CMK (cell line): ENCODE data around the gene GRIK5.
"Not testable (repeated sequence)": the region's sequence is repeated elsewhere in the genome, so short reads cannot be mapped to it uniquely, and the experiment has no call there.

Source experiments
- DNase-seq: peaks from one replicate; pipeline ENCODE4 v3.0.0-alpha.2; 2010; ENCODE audit warnings: low read depth

The GRIK5 gene

GRCh38 chr19:42017040-42017439 lies 53.0 kb downstream of the GRIK5 start:
- no peak for DNase-seq

DNA sequence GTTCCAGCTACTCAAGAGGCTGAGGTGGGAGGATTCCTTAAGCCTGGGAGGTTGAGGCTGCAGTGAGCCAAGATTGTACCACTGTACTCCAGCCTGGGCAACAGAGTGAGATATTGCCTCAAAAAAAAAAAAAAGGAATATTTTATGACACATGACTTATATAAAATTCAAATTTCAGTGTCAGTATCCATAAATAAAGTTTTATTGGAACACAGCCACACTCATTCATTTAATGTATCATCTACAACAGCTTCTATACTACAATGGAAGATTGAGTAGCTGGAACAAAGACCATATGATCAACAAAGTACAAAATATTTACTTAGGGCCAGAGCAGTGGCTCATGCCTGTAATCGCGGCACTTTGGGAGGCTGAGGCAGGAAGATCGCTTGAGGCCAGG lies 57.3 kb downstream of the GRIK5 start:
- not testable (repeated sequence) for DNase-seq

- DNase-seq = peak; percentile 32
Observed at GRCh38 chr19:42010245-42011126, 59.5 kb downstream of the GRIK5 start.

GRCh38 chr19:42006569-42006968 lies 63.4 kb downstream of the GRIK5 start:
- no peak for DNase-seq

DNA sequence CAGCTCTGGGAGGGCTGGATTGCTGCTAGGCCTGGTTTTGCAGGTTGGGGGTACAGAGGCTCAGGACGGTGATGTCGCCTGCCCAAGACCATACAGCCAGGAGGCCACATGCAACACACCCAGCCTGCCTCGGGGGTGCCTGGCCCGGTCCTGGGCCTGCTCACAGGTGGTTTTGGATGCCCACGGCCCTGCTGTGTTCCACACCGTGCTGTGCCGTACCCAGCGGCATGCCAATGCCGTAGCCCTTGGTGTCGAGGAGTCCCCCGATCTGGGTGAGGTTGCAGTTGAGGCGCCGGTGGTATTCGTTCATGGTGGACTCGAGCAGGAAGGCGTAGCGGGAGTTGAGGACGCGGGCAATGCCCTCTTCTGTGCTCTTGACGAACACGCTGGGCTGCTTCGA lies 64.5 kb downstream of the GRIK5 start:
- DNase-seq = no peak

DNA sequence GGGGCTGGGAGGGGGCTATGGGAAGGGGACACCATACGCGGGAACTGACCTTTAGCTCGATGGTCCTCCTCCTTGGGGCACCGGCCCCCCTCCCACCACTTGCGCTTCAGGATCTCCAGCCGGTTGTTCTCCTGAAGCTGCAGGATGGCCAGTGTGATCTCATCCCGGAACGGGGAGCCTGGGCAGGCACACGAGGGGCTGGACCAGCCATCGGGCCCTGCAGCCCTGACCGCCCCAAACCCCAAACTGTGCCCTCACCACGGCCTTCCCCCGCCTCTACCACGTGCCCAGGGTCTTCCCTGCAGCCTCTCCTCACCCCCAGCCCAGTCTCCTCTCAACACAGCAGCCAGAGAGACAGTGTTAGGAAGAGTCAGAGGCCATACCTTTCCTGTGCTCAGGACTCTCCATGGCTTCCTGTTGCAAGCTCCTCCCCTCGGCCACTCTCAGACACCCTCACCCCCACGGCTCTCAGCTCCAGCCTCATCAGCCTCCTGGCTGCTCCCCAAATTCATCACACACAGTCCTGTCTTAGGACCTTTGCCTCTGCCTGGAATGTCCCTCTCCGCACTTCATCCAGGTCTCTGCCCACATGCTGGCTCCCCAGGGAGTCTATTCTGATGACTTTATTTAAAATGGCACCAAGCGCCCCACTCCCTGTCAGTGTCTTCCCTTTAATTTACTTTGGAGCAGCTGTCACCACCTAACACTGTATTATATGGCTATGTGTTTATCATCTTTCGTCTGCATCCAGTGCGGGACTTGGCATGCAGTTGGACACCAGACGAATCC lies 66.3 kb downstream of the GRIK5 start:
- DNase-seq = no peak

- no peak for DNase-seq
Observed at GRCh38 chr19:41999878-42000208, 70.2 kb downstream of the GRIK5 start.

GRCh38 chr19:41999071-41999877 lies 70.7 kb downstream of the GRIK5 start:
- DNase-seq = no peak

GRCh38 chr19:41998246-41999020 lies 71.6 kb downstream of the GRIK5 start:
- DNase-seq = no peak

DNA sequence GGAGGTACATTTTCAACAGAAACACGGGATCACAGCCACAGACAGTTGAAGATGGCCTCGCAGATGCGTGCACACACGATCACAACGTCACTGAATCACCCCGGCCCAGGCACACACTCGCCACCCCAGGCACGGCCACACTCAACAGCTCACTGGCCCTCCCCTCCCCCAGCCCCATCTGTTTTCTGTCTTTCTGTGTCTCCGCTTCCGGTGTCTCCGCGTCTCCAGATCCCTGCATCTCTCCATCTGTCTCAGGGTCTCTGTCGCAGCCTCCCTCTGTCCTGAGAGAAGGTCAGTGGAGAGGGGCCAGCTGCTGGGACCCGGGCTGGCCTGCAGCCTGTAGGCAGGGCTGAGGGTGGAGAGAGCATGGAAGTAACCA lies 72.2 kb downstream of the GRIK5 start:
- no peak for DNase-seq

- no peak for DNase-seq
Observed at GRCh38 chr19:41997121-41997850, 72.7 kb downstream of the GRIK5 start.

DNA sequence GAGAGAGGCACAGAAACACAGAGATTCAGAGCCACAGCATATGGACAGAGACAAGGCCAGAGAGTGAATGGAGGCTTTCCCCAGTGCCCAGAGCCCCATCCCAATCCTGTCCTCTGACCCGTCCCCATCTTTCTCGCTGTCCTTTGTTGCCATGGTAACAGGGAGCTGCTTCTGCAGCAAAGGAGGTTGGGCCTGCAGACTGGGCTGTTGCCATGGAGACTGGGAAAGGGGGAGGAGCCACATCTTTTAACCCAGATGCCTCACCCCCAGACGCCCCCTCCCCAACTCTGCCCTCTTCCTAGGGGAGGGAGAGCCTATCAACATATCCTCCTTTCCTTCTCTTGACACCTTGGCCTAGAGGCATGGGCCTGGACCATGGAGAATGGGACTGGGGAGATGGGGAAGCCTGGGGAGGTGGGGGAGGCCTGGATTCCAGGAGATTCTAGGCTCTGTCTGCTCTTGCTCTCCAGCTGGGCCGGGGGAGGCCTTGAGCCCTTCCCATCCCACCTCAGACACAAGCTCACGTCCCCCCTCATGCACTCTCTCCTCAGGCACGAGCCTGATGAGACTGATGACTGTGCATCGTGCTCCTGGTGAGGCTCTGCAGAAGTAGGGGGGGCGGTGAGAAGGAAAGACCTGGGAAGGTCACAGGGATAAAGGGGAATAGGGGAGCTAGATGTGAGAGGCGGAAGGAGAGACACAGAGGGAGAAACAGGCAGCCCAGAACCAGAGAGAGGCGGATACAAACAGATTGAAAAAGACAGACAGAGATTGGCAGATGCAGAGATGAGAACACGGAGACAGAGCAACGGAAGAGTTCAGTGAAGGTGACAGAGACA lies 73.8 kb downstream of the GRIK5 start:
- no peak for DNase-seq

- no peak for DNase-seq
Observed at GRCh38 chr19:41994994-41995958, 74.7 kb downstream of the GRIK5 start.

- no peak for DNase-seq
Observed at GRCh38 chr19:41994521-41994971, 75.5 kb downstream of the GRIK5 start.

GRCh38 chr19:41993612-41994483 lies 76.2 kb downstream of the GRIK5 start, which contains the start of gene ATP1A3:
ATP1A3 (minus strand) TSS chr19:41994230; CDS start chr19:41994076, 154 bp downstream.
- peak; percentile 38 for DNase-seq

GRCh38 chr19:41991925-41992569 lies 78.0 kb downstream of the GRIK5 start:
- DNase-seq = not testable (repeated sequence)

GRCh38 chr19:41991025-41991424 lies 79.0 kb downstream of the GRIK5 start:
- DNase-seq = no peak
